Left lung (tissue), 10 donors: ENCODE results near the gene CD247. TPM values are rescaled to one million over a fixed set of nuclear protein-coding genes. Genes with fewer than 3 reads are reported as not detected.

ENCODE experiments used
- ATAC-seq: fragments of 200-7000 bp; cut with Tn5 transposase; one replicate; pipeline ENCODE4 v1.9.1; 2020; ENCODE audit warnings: moderate library complexity
- DNase-seq, 4 donors: peaks; one replicate each; pipeline ENCODE4 v3.0.0-alpha.2; 2013 to 2020
- H3K27ac ChIP-seq, 2 donors: fragments of 200-600 bp; sonication (generic) in 1 of 2; one replicate each; pipeline versions ENCODE4 v1.5.0 to v1.8.0; 2020 to 2021
- H3K27me3 ChIP-seq, 2 donors: fragments of 200-600 bp; sonication (generic) in 1 of 2; one replicate each; pipeline versions ENCODE4 v1.5.0 to v1.8.0; 2020 to 2021
- H3K36me3 ChIP-seq, 2 donors: fragments of 200-600 bp; sonication (generic) in 1 of 2; one replicate each; pipeline versions ENCODE4 v1.5.0 to v1.8.0; 2020 to 2021
- H3K4me1 ChIP-seq, 2 donors: fragments of 200-600 bp; one replicate each; pipeline ENCODE4 v1.8.0; 2021
- H3K4me3 ChIP-seq, 2 donors: fragments of 200-600 bp; sonication (generic) in 1 of 2; one replicate each; pipeline versions ENCODE4 v1.5.0 to v1.8.0; 2020 to 2021; ENCODE audit warnings: mild to moderate bottlenecking in 1 of 2
- H3K9me3 ChIP-seq, 2 donors: fragments of 200-600 bp; sonication (generic) in 1 of 2; one replicate each; pipeline versions ENCODE4 v1.5.0 to v1.8.0; 2020 to 2021
- intact Hi-C, 2 donors: fragments of 100-400 bp; cut with DNase I; formaldehyde crosslinking; loops; one replicate each; pipeline versions ENCODE4 v1.11.2 to v1.14.2; 2022
- polyA plus RNA-seq, 6 donors: library from polyadenylated mRNA; unstranded; fragments of 120-200 nt; gene quantifications; one replicate each; pipeline ENCODE4 v1.2.1, GENCODE V29; 2013; ENCODE audit not compliant: insufficient read length in 6 of 6
- total RNA-seq, 2 donors: library from RNA; stranded (reverse); fragmentation: NEBNext Ultra II Directional; extraction: Animal tissue kit (Norgen Biotek cat#: 25700); gene quantifications; one replicate each; pipeline ENCODE4 v1.2.1, GENCODE V29; 2021
- TF ChIP-seq, protein P1 (sequence below), 2 donors: fragments of 200-600 bp; sonication (generic) in 1 of 2; IDR thresholded peaks; one replicate each; pipeline versions ENCODE4 v1.5.0 to v1.8.0; 2021; ENCODE audit warnings: antibody characterized with exemption in 2 of 2
- donor health status: DM: no; HTN: yes; CAD: no.
- donor health status: DM: no; HTN: no; CAD: no.

CD247 gene
- total and polyA plus RNA-seq, 8 donors = 1.3 to 5.6 (median 1.9) TPM

DNA sequence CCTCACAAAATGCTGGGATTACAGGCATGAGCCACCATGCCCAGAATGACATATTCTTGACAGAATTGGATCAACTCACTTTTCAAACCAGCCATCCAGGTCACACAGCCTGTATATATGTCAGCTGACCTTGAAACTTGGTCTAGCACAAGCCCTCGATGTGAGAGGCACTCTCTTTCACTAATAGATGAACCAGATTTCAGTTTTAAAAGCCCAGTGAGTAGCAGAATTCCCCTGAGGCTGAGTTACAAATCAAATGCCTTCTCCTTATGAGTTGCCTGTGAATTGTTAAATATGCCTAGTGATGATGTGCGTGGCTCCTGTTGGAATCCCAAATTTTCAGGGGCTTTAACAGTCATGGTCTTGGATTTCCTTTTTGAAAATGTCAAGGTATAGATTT is 88.7 kb downstream of the CD247 start:
- no peak overlapping the region for H3K27ac ChIP-seq
- H3K4me3 ChIP-seq = no peak overlapping the region
- no peaks in the 10 kb centered on the region for H3K36me3 ChIP-seq
- no peaks in the 10 kb centered on the region for H3K27me3 ChIP-seq
- TF ChIP-seq, protein P1, sequence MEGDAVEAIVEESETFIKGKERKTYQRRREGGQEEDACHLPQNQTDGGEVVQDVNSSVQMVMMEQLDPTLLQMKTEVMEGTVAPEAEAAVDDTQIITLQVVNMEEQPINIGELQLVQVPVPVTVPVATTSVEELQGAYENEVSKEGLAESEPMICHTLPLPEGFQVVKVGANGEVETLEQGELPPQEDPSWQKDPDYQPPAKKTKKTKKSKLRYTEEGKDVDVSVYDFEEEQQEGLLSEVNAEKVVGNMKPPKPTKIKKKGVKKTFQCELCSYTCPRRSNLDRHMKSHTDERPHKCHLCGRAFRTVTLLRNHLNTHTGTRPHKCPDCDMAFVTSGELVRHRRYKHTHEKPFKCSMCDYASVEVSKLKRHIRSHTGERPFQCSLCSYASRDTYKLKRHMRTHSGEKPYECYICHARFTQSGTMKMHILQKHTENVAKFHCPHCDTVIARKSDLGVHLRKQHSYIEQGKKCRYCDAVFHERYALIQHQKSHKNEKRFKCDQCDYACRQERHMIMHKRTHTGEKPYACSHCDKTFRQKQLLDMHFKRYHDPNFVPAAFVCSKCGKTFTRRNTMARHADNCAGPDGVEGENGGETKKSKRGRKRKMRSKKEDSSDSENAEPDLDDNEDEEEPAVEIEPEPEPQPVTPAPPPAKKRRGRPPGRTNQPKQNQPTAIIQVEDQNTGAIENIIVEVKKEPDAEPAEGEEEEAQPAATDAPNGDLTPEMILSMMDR (IDR thresholded peaks at IDR 0.05) = no peak
- no peak for DNase-seq
- intact Hi-C loops = no loop called here
- H3K4me1 ChIP-seq = no peaks in the 10 kb centered on the region
- H3K9me3 ChIP-seq = no peaks in the 10 kb centered on the region
- no peak for ATAC-seq

DNA sequence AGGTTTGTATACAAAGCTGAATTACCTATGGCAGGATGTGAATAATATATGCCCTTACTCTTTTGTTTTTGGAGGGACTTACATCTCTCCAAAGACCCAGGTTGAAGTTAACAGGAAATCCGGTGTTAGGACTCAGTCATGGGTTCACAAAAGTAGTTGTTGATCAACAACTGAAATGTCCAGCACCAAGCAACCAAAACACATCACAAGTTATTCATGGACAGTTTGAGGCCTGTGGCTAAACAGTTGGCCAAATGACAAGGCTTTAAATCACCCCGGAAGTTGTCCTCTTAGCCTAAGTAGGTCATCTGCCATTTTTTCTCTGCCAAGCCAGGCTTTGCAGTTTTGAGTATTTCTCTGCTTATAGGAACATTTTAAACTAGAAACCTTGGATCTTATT is 89.9 kb downstream of the CD247 start:
- Histone ChIP-seq H3K4me1 (no peaks in the 10 kb centered on the region), H3K4me3 (no peak overlapping the region), H3K9me3 (no peaks in the 10 kb centered on the region), H3K36me3 (no peaks in the 10 kb centered on the region), H3K27ac (no peak overlapping the region), H3K27me3 (no peaks in the 10 kb centered on the region)
- DNase-seq (peak in 1 of 4 donors; percentile 38), ATAC-seq (no peak)
- TF ChIP-seq, protein P1 (IDR thresholded peaks at IDR 0.05) = no peak
- intact Hi-C loops = no loop called here

DNA sequence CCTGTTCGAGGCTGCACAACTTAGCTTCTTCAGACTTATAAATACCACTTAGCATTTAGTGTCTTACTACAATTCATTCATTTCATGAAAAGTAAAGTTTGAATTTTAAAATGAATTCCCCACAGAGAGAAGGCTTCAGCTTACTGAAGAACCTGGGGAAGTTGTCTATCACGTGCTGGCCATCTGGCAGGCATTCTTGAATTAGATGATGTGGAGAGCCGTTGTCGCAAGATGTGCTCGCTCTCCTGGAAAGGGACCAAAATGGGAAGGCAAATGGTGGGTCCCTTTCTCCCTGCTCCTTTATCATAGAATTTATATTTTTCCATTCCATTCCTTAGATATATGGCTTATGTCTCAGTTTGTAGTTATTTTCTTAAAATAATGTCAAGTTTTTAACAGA is 90.5 kb downstream of the CD247 start:
- intact Hi-C loops = no loop called here
- H3K9me3 ChIP-seq = no peaks in the 10 kb centered on the region
- ATAC-seq = no peak
- no peaks in the 10 kb centered on the region for H3K4me1 ChIP-seq
- no peak overlapping the region for H3K27ac ChIP-seq
- H3K4me3 ChIP-seq = no peak overlapping the region
- TF ChIP-seq, protein P1 (IDR thresholded peaks at IDR 0.05) = no peak
- H3K27me3 ChIP-seq = no peaks in the 10 kb centered on the region
- H3K36me3 ChIP-seq = no peaks in the 10 kb centered on the region
- peak in 1 of 4 donors; percentile 24 for DNase-seq

DNA sequence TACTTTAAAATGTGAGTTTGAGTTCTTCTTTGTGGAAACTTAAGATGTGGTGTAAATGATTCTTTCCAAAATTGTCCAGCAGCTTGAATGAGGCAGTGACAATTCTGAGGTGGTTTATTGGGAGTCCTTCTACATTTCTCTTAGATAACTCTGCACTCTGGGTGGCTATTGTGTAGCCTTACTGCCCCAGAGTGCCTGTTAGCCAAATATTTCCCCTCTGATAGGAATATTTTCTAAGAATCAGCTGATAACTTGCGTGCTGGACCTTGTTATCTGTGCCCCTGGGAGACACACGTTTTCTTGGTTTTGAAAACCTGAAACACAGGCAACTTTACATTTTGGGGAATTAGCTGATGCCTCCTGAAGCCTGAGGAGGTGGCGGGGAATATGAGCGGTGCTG is 91.6 kb downstream of the CD247 start:
- H3K4me3 ChIP-seq = no peak overlapping the region
- TF ChIP-seq, protein P1 (IDR thresholded peaks at IDR 0.05) = no peak
- ATAC-seq = no peak

DNA sequence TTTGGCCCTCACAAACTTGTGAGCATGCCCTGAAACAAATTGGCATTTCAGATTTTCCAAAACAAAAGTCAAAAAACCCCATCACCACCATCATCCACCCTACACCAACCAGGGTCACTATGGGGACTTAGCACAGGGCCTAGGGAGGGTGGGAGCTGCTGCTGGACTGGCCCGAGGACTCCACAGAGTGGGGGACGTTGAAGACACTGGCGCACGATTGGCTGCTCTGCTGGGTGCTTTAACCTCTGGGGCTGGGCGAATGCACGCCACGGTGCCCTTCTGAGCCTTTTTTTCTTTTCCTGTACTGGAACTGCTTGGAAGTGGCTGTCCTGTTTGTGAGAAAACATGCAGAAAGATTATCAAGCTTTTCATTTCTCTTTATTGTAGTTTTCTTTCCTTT is 92.8 kb downstream of the CD247 start:
- Histone ChIP-seq H3K4me1 (no peaks in the 10 kb centered on the region), H3K27ac (no peak overlapping the region), H3K27me3 (no peaks in the 10 kb centered on the region), H3K4me3 (no peak overlapping the region), H3K9me3 (no peaks in the 10 kb centered on the region), H3K36me3 (no peaks in the 10 kb centered on the region)
- TF ChIP-seq, protein P1 (IDR thresholded peaks at IDR 0.05) = no peak
- intact Hi-C loops = no loop called here
- ATAC-seq (no peak), DNase-seq (no peak)

More for the DNA sequence above, 91.6 kb downstream of the CD247 start:
- H3K27me3 ChIP-seq = no peaks in the 10 kb centered on the region
- no peak for DNase-seq
- no peaks in the 10 kb centered on the region for H3K9me3 ChIP-seq
- H3K36me3 ChIP-seq = no peaks in the 10 kb centered on the region
- H3K4me1 ChIP-seq = no peaks in the 10 kb centered on the region
- H3K27ac ChIP-seq = no peak overlapping the region
- intact Hi-C loops = no loop called here
